OCI-LY3 (cell line): ENCODE measurements around the gene CREG1.
"Not testable (repeated sequence)": the region's sequence is repeated elsewhere in the genome, so short reads cannot be mapped to it uniquely, and the experiment has no call there.

ENCODE experiments used
- H2AFZ ChIP-seq: fragments of 200-600, 300-600 bp; shearing (Covaris generic); 2 replicates; pipeline ENCODE4 v1.6.0; 2014; ENCODE audit warnings: antibody characterized with exemption, low read depth, low read length
- H3K27ac ChIP-seq: fragments of 200-600, 300-600 bp; sonication (generic); 2 replicates; pipeline ENCODE4 v1.5.1; 2014; ENCODE audit warnings: mild to moderate bottlenecking, low read length, moderate library complexity, mixed read lengths
- H3K27me3 ChIP-seq: fragments of 200-600, 300-600 bp; sonication (generic); 2 replicates; pipeline ENCODE4 v1.6.1; 2014; ENCODE audit warnings: low read depth, low read length, mixed read lengths
- H3K36me3 ChIP-seq: fragments of 200-600, 300-600 bp; sonication (generic); replicated peaks from 2 replicates; pipeline ENCODE3; 2014; ENCODE audit warnings: low read depth, low read length, mixed read lengths
- H3K4me1 ChIP-seq: fragments of 300-600, 200-600 bp; sonication (generic); 2 replicates; pipeline ENCODE4 v1.6.1; 2014; ENCODE audit warnings: low read length, mixed read lengths
- H3K4me2 ChIP-seq: fragments of 200-600, 300-600 bp; sonication (generic); 2 replicates; pipeline ENCODE4 v1.6.1; 2014; ENCODE audit warnings: low read length, mixed read lengths
- H3K4me3 ChIP-seq: fragments of 300-600, 200-600 bp; sonication (generic); 2 replicates; pipeline ENCODE4 v1.5.1; 2014; ENCODE audit warnings: antibody characterized with exemption, mild to moderate bottlenecking, low read length, moderate library complexity
- H3K79me2 ChIP-seq: fragments of 300-600, 200-600 bp; shearing (Covaris generic); 2 replicates; pipeline ENCODE4 v1.6.1; 2014; ENCODE audit warnings: mild to moderate bottlenecking, low read length, mixed read lengths
- H3K9ac ChIP-seq: fragments of 300-600, 200-600 bp; shearing (Covaris generic); 2 replicates; pipeline ENCODE4 v1.6.0; 2014; ENCODE audit warnings: mild to moderate bottlenecking, low read length, moderate library complexity
- H3K9me3 ChIP-seq: fragments of 200-600, 300-600 bp; shearing (Covaris generic); 2 replicates; pipeline ENCODE4 v1.6.1; 2014; ENCODE audit warnings: low read length, mixed read lengths; ENCODE audit not compliant: insufficient read depth
- H4K20me1 ChIP-seq: fragments of 200-600, 300-600 bp; sonication (generic); 2 replicates; pipeline ENCODE4 v1.6.1; 2016; ENCODE audit warnings: low read length, mixed read lengths; ENCODE audit not compliant: insufficient read depth
- CTCF ChIP-seq: fragments of 200-600, 300-600 bp; sonication (generic); IDR thresholded peaks from 2 replicates; pipeline ENCODE4 v1.5.1; 2014; ENCODE audit warnings: antibody characterized with exemption, low read length, low read depth
- EZH2phosphoT487 ChIP-seq: fragments of 200-600 bp; shearing (Covaris generic); IDR thresholded peaks from 2 replicates; pipeline ENCODE4 v1.6.1; 2018; ENCODE audit warnings: antibody characterized with exemption, mixed run types, low read depth

CREG1 gene

GRCh38 chr1:167561753-167562152 is 8.2 kb upstream of the CREG1 start:
- Histone ChIP-seq H4K20me1 (no peaks in the 10 kb centered on the region), H3K4me3 (no peak overlapping the region), H3K27ac (no peak overlapping the region), H3K27me3 (no peaks in the 10 kb centered on the region), H3K4me1 (peaks cover 34% of the 10 kb centered on the region), H3K36me3 (no peaks in the 10 kb centered on the region), H2AFZ (no peak overlapping the region), H3K9ac (no peak overlapping the region), H3K4me2 (no peak overlapping the region), H3K79me2 (no peaks in the 10 kb centered on the region), H3K9me3 (no peaks in the 10 kb centered on the region)
- no peak for TF ChIP-seq CTCF
- TF ChIP-seq EZH2phosphoT487 = no peak

- H3K9ac ChIP-seq = no peak overlapping the region
- H3K79me2 ChIP-seq = no peaks in the 10 kb centered on the region
- H4K20me1 ChIP-seq = no peaks in the 10 kb centered on the region
- H3K27me3 ChIP-seq = peaks cover 3% of the 10 kb centered on the region; the same call in 1 of the 2 replicates
- peaks cover 26% of the 10 kb centered on the region for H3K4me1 ChIP-seq
- 0 out of 2 replicates have a peak overlapping the region, but pooled peaks have one; percentile 10 for H2AFZ ChIP-seq
- no peak overlapping the region for H3K4me3 ChIP-seq
- TF ChIP-seq EZH2phosphoT487 (no peak), CTCF (peak; percentile 97)
- no peaks in the 10 kb centered on the region for H3K36me3 ChIP-seq
- H3K9me3 ChIP-seq = no peaks in the 10 kb centered on the region
- no peak overlapping the region for H3K4me2 ChIP-seq
- H3K27ac ChIP-seq = no peak overlapping the region
Measured at GRCh38 chr1:167555971-167556714, 2.6 kb upstream of the CREG1 start.

GRCh38 chr1:167555072-167555471 is 1.5 kb upstream of the CREG1 start:
- not testable (repeated sequence) for H3K9ac ChIP-seq, H3K27ac ChIP-seq, H2AFZ ChIP-seq, H3K27me3 ChIP-seq, H3K9me3 ChIP-seq, H3K79me2 ChIP-seq, H4K20me1 ChIP-seq, H3K4me2 ChIP-seq, H3K4me3 ChIP-seq, H3K36me3 ChIP-seq
- peaks cover 26% of the 10 kb centered on the region for H3K4me1 ChIP-seq

- H3K4me3 ChIP-seq = peak overlapping the region; percentile 78
- no peaks in the 10 kb centered on the region for H3K9me3 ChIP-seq
- H3K9ac ChIP-seq = peak overlapping the region; percentile 25
- H3K36me3 ChIP-seq = no peaks in the 10 kb centered on the region
- TF ChIP-seq CTCF (no peak), EZH2phosphoT487 (no peak)
- peaks cover 7% of the 10 kb centered on the region; the same call in 1 of the 2 replicates for H3K27me3 ChIP-seq
- H3K4me1 ChIP-seq = peaks cover 26% of the 10 kb centered on the region
- no peaks in the 10 kb centered on the region for H3K79me2 ChIP-seq
- peak overlapping the region; percentile 69 for H2AFZ ChIP-seq
- no peaks in the 10 kb centered on the region for H4K20me1 ChIP-seq
- peak overlapping the region; percentile 94 for H3K4me2 ChIP-seq
- H3K27ac ChIP-seq = no peak overlapping the region
Measured at GRCh38 chr1:167554028-167554779, 642 bp upstream of the CREG1 start.
